GM19023 (cell line): ENCODE data around the gene SLC25A17.
"Not testable (repeated sequence)": the region's sequence is repeated elsewhere in the genome, so short reads cannot be mapped to it uniquely, and the experiment has no call there.

Experiments
- ATAC-seq: cut with Tn5 transposase; IDR thresholded peaks from one replicate; pipeline ENCODE4 v1.9.1; 2021; ENCODE audit warnings: mild to moderate bottlenecking, moderate library complexity; ENCODE audit not compliant: unreplicated experiment

The SLC25A17 gene

GRCh38 chr22:40758851-40759250 lies 60.3 kb downstream of the SLC25A17 start:
- not testable (repeated sequence) for ATAC-seq

DNA sequence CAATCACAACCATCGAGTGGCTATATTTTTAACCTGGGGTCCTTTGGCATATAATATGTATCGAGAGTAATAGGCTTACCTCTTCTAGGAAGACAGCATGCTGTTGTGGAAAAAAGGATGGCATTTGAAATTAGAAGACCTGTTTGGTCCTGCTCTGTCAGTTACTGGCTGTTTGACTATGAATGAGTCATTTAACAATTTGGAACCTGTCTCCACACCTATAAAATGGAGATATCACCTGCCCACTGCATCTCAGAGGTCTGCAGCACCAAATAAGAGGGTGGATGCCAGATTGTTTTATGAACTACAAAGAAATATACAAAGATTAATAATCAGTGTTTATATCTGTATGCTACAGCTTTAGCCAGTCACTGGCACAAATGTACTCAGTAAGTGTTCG lies 60.8 kb downstream of the SLC25A17 start:
- no peak for ATAC-seq

GRCh38 chr22:40757071-40757470 lies 62.1 kb downstream of the SLC25A17 start:
- ATAC-seq = no peak

GRCh38 chr22:40753114-40753513 lies 66.0 kb downstream of the SLC25A17 start:
- no peak for ATAC-seq

DNA sequence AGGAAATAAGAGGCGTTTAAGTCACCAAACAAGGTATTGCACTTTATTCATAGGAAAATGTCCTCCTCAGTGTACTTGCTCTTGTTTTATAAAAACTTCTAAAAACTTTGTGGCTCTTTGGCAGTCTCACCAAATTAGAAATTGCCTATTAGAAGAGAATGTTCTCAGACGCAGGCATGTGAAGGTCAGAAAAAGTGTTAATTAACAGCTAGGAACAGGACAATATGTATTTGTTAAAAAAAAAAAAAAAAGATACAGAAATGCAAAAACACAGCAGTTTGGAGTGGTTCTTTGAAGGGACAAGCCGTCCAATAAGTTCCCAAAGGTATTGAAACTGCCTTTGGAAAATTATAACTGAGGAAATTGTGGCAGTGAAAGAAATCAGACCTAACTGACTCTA lies 67.9 kb downstream of the SLC25A17 start:
- no peak for ATAC-seq

GRCh38 chr22:40749829-40750228 lies 69.3 kb downstream of the SLC25A17 start:
- ATAC-seq = no peak

GRCh38 chr22:40748388-40749355 lies 70.5 kb downstream of the SLC25A17 start:
- ATAC-seq = no peak

- ATAC-seq = no peak
Observed at GRCh38 chr22:40747361-40747760, 71.8 kb downstream of the SLC25A17 start.

GRCh38 chr22:40746428-40747220 lies 72.5 kb downstream of the SLC25A17 start:
- no peak for ATAC-seq

DNA sequence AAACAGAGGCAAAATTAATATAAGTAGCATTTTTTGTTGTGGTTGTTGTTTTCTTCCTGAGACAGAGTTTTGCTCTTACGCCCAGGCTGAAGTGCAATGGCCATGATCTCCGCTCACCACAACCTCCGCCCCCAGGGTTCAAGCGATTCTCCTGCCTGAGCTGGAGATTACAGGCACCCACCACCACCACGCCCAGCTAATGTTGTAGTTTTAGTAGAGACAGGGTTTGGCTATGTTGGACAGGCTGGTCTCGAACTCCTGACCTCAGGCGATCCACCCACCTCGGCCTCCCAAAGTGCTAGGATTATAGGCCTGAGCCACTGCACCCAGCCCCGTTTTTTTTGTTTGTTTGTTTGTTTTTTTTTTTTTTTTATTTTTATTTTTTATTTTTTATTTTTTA lies 75.4 kb downstream of the SLC25A17 start:
- ATAC-seq = no peak

DNA sequence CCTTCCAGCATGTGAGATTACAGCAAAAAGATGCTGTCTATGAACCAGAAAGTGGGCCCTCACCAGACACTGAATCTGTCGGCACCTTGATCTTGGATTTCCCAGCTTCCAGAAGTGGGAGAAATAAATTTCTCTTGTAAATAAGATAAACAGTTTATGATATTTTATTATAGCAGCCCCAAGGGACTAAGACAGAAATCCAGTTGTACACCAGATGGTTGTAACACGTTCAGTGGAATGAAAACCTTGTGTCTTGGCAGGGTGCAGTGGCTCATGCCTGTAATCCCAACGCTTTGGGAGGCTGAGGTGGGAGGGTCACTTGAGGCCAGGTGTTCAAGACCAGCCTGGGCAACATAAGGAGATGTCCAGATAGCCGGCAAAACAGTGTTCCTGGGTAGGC lies 78.0 kb downstream of the SLC25A17 start:
- ATAC-seq = no peak

GRCh38 chr22:40739721-40740120 lies 79.4 kb downstream of the SLC25A17 start:
- ATAC-seq = no peak

DNA sequence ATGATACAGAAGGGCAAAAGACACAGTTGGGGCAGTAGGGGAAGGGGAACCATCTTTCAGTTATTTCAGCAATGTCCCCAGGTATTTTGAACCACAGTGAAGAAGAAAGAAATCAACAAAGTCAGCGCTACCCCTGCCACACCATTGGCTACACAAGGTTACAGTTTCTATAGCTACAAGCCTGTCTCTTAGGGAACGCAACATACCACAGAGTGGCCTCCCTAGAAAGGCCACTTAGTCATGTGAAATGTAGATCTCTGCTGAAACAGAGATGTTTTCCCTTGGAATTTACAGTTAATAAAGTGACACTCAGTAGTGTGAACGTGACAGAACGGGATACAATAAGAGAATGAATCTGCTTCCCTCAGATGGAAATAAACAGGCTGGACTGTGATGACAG lies 85.2 kb downstream of the SLC25A17 start:
- no peak for ATAC-seq

- ATAC-seq = no peak
Observed at GRCh38 chr22:40732999-40733292, 86.2 kb downstream of the SLC25A17 start.

GRCh38 chr22:40729284-40729683 lies 89.9 kb downstream of the SLC25A17 start:
- ATAC-seq = no peak

DNA sequence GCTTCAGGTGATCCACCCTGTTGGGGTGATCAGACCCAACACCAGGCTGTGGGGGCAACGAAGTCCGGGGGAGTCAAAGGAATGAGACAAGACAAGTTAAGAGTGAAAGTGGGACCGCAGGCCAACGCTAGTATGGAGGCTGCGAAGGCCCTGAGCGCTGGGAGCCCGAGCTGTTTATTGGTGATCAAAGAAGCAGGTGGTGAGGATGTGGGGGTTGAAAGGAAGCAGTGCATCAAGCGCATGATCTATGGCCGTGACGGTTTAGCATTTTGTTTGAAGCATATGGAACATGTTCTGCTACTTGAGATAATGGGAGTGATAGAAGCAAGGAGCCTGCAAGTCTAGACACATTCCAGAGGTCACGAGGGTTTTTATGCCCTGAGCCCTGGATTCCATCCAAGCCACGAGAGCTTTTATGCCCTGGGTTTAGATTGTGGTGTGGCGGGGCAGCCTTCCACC lies 90.4 kb downstream of the SLC25A17 start:
- ATAC-seq = no peak

DNA sequence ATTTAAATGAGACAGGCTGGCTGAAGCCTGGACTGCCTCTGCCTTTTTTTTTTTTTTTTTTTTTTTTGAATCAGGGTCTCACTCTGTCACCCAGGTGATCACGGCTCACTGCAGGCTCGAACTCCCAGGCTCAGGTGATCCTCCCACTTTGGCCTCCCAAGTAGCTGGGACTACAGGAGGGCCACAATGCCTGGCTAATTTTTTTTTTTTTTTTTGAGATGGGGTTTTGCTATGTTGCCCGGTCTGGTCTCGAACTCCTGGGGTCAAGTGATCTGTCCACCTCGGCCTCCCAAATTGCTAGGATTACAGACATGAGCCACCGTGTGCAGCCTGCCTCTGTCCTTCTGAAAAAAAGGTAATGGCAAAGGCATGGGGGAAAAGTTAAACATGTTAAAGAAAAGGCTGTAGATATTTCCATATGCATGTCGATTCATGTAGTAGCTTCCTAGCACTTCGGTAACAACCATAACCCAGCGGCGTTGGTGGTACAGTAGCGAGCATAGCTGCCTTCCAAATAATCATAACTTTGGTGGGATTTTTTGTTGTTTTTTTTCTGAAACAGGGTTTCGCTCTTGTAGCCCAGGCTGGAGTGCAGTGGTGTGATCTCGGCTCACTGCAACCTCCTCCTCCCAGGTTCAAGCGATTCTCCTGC lies 91.1 kb downstream of the SLC25A17 start:
- ATAC-seq = no peak

DNA sequence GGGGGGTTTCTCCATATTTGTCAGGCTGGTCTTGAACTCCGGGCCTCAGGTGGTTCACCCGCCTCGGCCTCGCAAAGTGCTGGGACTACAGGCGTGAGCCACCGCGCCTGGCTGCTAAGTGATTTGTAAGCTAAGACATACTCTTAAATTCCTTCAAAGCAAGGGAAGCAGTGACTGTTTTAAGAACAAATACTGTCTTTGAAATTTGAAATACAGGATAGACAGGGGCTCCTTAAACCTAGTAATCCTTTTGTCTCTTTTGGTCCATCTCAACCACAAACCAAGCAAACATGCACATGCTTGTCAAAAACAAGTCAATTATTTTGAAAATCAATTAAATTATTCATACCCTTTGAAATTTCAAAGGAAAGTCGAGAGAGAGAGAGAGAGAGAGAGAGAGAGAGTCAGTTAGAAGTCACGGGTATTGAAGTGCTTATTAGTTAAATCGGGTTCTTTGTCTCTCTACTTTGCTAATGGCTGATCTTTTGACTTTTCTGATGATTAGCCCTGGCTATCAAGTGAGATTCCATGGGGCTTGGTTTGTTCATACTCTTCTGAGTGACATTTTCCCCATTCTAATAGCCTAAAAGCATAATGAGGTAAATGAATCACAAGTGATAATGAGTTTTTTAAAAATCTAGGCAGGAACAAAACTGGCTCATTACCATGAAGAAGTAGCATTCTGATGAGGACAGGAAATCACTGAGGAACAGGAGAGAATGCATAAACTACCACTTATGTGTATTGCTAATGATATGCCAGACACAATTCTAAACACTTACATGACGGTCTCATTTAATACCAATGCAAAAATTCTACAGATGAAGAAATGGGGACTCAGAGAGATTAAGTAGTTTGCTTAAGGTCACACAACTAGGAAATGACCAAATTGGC lies 91.8 kb downstream of the SLC25A17 start:
- ATAC-seq = no peak

DNA sequence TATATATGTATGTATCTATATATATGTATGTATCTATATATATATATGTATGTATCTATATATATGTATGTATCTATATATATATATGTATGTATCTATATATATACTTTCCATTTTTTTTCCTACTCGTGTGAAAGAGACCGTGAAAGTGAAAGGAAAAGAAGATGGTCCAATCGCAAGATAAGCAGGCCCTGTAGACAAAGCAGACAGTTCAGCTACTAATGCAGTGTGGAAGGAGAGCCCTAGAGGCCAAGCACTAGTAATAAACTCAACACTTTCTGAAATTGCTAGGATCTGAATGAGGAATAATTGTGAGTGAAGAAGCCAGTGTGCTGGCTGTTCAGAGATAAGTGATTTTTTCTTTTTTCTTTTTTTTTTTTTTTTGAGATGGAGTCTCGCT lies 92.6 kb downstream of the SLC25A17 start:
- no peak for ATAC-seq

DNA sequence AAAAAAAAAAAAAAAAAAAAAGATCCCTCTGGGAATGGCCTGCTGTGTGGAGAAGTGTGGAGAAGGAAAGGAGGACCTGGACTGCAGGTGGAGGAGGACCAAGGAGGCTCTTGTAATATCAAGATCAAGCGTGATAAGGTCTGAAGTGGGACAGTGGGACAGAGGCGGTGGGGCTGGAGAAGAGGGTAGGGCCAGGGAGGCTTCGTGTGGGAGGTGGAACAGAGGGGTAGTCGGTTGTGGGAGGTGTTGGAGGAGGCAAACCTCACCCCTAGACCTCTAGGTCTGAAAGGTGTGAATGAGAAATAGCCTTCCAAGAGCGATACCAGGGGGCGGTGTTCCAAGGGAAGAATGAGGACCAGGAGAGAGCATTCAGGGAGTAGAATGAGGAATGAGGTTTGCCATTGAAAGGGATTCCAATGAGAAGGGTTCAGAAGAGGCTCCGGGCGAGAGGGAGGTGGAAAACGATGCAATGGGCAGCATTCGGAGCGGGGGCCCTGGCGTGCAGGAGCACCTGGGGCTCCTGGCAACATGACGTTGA lies 95.7 kb downstream of the SLC25A17 start:
- ATAC-seq = no peak
